PC-9 (cell line): ENCODE results near the gene FARS2. TPM values are rescaled to one million over a fixed set of nuclear protein-coding genes. Genes with fewer than 3 reads are reported as not detected.

Experiments
- BruUV-seq: library from RNA; stranded (reverse); fragments of 400-500 nt; replicated peaks from 2 replicates; lab custom pipeline; 2021; lab: Mats Ljungman, UMichigan
- CTCF ChIA-PET: fragments of 300-600 bp; sonication (Branson Sonifier 250); formaldehyde crosslinking; loops from one replicate; lab custom pipeline; 2022; ENCODE audit warnings: antibody characterized with exemption; lab: Charles Lee
- POLR2A ChIA-PET: fragments of 300-600 bp; sonication (Branson Sonifier 250); formaldehyde crosslinking; loops from one replicate; lab custom pipeline; 2022; ENCODE audit warnings: antibody characterized with exemption; ENCODE audit not compliant: unreplicated experiment; lab: Charles Lee
- DNase-seq, 2 experiments: peaks; one replicate each; pipeline versions ENCODE4 v3.0.0 to v3.0.0-alpha.2; 2015 to 2022; ENCODE audit warnings: mixed read lengths in 1 of 2
- H2AFZ ChIP-seq: fragments of 200-600 bp; sonication (generic); 2 replicates; pipeline ENCODE4 v1.8.1; 2017; ENCODE audit warnings: antibody characterized with exemption
- H3F3A ChIP-seq: fragments of 200-600 bp; sonication (generic); 2 replicates; pipeline ENCODE4 v1.8.1; 2017; ENCODE audit warnings: antibody characterized with exemption, mild to moderate bottlenecking, low read depth; ENCODE audit not compliant: insufficient read depth
- H3K27ac ChIP-seq: fragments of 200-600 bp; sonication (generic); 2 replicates; pipeline ENCODE4 v1.6.1; 2016; ENCODE audit warnings: mixed run types
- H3K27me3 ChIP-seq: fragments of 200-600 bp; sonication (generic); 2 replicates; pipeline ENCODE4 v1.6.1; 2016; ENCODE audit warnings: low read depth, mixed run types; ENCODE audit not compliant: insufficient read depth
- H3K36me3 ChIP-seq: fragments of 200-600 bp; sonication (generic); 2 replicates; pipeline ENCODE4 v1.6.1; 2016; ENCODE audit warnings: low read depth, mixed run types
- H3K4me1 ChIP-seq: fragments of 200-600 bp; sonication (generic); replicated peaks from 2 replicates; pipeline ENCODE4 v1.6.1; 2016; ENCODE audit warnings: mixed run types; ENCODE audit not compliant: insufficient read depth
- H3K4me2 ChIP-seq: fragments of 200-600 bp; sonication (generic); 2 replicates; pipeline ENCODE4 v1.6.1; 2017; ENCODE audit warnings: mixed run types
- H3K4me3 ChIP-seq: fragments of 200-600 bp; sonication (generic); 2 replicates; pipeline ENCODE4 v1.6.1; 2016; ENCODE audit warnings: mixed run types
- H3K79me2 ChIP-seq: fragments of 200-600 bp; sonication (generic); 2 replicates; pipeline ENCODE4 v1.6.1; 2017; ENCODE audit warnings: low read depth, mixed run types
- H3K9me2 ChIP-seq: fragments of 200-600 bp; sonication (generic); 2 replicates; pipeline ENCODE4 v1.8.1; 2017; ENCODE audit warnings: mild to moderate bottlenecking; ENCODE audit not compliant: insufficient read depth
- H3K9me3 ChIP-seq: fragments of 200-600 bp; sonication (generic); 2 replicates; pipeline ENCODE4 v1.8.1; 2016; ENCODE audit warnings: low read depth; ENCODE audit not compliant: insufficient read depth
- H4K20me1 ChIP-seq: fragments of 200-600 bp; sonication (generic); 2 replicates; pipeline ENCODE4 v1.8.1; 2017; ENCODE audit not compliant: insufficient read depth
- EZH2 ChIP-seq: fragments of 200-600 bp; sonication (generic); IDR thresholded peaks from 2 replicates; pipeline ENCODE4 v1.8.0; 2017; ENCODE audit warnings: antibody characterized with exemption, low read depth
- intact Hi-C: fragments of 100-400 bp; cut with micrococcal nuclease; formaldehyde crosslinking; loops from one replicate; pipeline ENCODE4 v1.10.0; 2022; ENCODE audit not compliant: unreplicated experiment
- total RNA-seq: library from RNA; stranded (reverse); gene quantifications from 2 replicates; pipeline ENCODE4 v1.2.3, GENCODE V29; 2021
- TF ChIP-seq, protein P1 (sequence below): fragments of 200-600 bp; sonication (generic); conservative IDR thresholded peaks from 2 replicates; pipeline ENCODE4 v1.6.1; 2017; ENCODE audit warnings: mixed run types, antibody characterized with exemption, mild to moderate bottlenecking, moderate library complexity

The FARS2 gene
- total RNA-seq, 1 experiment from 2014 or later: 26.7 TPM

DNA sequence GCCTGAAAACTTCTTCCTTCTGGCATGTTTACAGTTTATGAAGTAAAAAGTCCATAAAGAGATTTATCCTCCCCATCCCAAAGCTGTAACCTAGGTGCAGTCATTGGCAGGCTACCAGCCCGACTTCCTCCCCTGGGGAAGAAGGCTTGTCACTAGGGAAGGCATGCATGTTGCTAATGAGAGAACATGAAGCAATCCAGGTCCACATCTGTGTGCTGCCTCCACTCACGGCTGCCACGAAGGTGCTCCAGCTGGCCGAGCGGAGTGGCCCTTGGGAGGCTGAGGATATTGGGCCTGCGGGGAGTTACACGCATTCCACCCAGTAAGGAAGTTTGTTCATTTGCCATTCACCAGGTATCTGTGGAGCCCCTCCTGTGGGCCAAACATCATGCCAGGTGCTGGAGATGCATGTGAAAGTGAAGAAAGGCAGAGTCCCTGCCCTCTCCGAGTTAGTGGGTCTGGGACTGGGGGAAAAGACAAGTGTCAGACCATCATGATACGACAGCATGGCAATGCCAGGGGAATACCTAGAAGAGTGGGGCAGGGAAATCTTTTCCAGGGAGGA, 488.4 kb downstream of the FARS2 start:
- TF ChIP-seq, protein P1, sequence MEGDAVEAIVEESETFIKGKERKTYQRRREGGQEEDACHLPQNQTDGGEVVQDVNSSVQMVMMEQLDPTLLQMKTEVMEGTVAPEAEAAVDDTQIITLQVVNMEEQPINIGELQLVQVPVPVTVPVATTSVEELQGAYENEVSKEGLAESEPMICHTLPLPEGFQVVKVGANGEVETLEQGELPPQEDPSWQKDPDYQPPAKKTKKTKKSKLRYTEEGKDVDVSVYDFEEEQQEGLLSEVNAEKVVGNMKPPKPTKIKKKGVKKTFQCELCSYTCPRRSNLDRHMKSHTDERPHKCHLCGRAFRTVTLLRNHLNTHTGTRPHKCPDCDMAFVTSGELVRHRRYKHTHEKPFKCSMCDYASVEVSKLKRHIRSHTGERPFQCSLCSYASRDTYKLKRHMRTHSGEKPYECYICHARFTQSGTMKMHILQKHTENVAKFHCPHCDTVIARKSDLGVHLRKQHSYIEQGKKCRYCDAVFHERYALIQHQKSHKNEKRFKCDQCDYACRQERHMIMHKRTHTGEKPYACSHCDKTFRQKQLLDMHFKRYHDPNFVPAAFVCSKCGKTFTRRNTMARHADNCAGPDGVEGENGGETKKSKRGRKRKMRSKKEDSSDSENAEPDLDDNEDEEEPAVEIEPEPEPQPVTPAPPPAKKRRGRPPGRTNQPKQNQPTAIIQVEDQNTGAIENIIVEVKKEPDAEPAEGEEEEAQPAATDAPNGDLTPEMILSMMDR: no peak
- TF ChIP-seq EZH2: no peak
- intact Hi-C loops: no loop called here
- POLR2A ChIA-PET: no interaction called here
- Histone ChIP-seq H3K4me3 (no peak overlapping the region), H3K9me2 (no peaks in the 10 kb centered on the region), H2AFZ (no peak overlapping the region), H3K36me3 (no peaks in the 10 kb centered on the region), H3K27ac (no peak overlapping the region), H3F3A (no peaks in the 10 kb centered on the region), H3K4me2 (no peak overlapping the region), H3K79me2 (no peaks in the 10 kb centered on the region), H3K27me3 (no peaks in the 10 kb centered on the region), H3K9me3 (no peaks in the 10 kb centered on the region), H4K20me1 (no peaks in the 10 kb centered on the region), H3K4me1 (no peaks in the 10 kb centered on the region)
- CTCF ChIA-PET: no interaction called here
- DNase-seq: no peak
- BruUV-seq: no TSS peak

DNA sequence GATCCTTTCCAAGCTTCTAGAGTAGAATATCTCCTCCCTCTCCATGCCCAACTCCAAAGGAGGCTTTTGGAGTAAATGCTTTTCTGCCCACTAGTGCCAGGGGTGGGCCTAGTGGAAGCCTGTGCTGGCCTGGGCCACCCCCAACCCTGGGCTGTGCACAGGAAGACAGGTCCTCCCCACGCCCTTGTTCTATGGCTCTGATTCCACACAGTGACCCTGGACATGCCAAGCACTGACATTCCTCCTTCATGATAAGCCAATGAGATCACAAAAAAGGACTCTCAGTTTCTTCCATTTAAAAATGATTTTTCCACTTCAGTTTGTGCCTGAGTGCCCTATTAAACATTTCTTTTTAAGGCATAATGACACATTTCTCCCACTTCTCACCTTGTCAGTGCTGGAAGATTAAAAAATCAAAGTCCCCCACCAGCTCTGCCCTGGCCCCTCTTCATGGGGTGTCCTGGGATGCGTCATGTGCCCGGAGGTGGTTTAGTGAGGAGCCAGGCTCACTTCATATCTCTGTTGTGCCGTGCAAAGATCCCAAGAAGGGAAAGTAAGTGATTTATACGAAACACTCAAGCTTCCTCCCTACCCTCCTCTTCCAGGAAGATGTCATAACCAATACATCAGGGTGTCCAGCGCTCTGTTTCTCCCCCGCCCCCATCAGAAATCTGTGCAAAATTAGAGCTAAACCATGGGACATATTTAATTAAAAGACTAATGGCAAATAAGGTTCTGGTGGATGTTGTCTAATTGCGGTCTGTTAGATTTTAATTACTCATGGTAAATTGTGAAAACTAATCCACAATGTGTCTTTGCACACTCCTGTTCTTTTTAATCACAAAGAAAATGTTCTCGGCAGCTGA, 490.4 kb downstream of the FARS2 start:
- no peaks in the 10 kb centered on the region for H3F3A ChIP-seq
- no peak overlapping the region for H2AFZ ChIP-seq
- no peak for DNase-seq
- ChIA-PET POLR2A (no interaction called here), CTCF (interaction anchor here (0.8 kb wide), 1 partner anchor 17 kb away, joined by 3 read pairs; no protein-coding TSS in a partner anchor)
- no peak overlapping the region for H3K27ac ChIP-seq
- H3K79me2 ChIP-seq: no peaks in the 10 kb centered on the region
- no peak overlapping the region for H3K4me3 ChIP-seq
- no peak overlapping the region for H3K4me2 ChIP-seq
- H3K36me3 ChIP-seq: no peaks in the 10 kb centered on the region
- H3K4me1 ChIP-seq: no peaks in the 10 kb centered on the region
- no peak for TF ChIP-seq EZH2
- TF ChIP-seq, protein P1: no peak
- BruUV-seq: no TSS peak
- no peaks in the 10 kb centered on the region for H3K9me2 ChIP-seq
- intact Hi-C loops: no loop called here
- H3K9me3 ChIP-seq: no peaks in the 10 kb centered on the region
- H3K27me3 ChIP-seq: no peaks in the 10 kb centered on the region
- H4K20me1 ChIP-seq: no peaks in the 10 kb centered on the region

DNA sequence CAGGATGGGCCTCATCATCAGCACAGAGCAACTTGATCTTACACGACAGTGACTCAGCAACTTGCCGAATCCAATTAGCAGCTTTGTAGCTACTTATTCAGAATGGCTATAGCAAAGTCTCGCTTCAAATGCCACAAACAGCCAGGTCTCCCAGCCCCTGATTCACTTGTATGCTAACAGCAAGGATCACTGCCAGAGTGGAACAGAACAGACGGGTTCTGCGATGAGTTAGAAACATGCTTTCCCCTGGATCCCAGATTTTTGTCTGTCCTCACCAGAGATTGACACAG, 491.0 kb downstream of the FARS2 start:
- Histone ChIP-seq H3K9me2 (no peaks in the 10 kb centered on the region), H3K9me3 (no peaks in the 10 kb centered on the region), H3K4me2 (no peak overlapping the region), H2AFZ (no peak overlapping the region), H3K36me3 (no peaks in the 10 kb centered on the region), H3K27me3 (no peaks in the 10 kb centered on the region), H3K4me1 (no peaks in the 10 kb centered on the region), H3K79me2 (no peaks in the 10 kb centered on the region), H3F3A (no peaks in the 10 kb centered on the region), H3K27ac (no peak overlapping the region), H4K20me1 (no peaks in the 10 kb centered on the region), H3K4me3 (no peak overlapping the region)
- TF ChIP-seq, protein P1: no peak
- TF ChIP-seq EZH2: no peak
- POLR2A ChIA-PET: interaction anchor here (0.6 kb wide), 1 partner anchor 1617 kb away, joined by 6 read pairs; the partner anchor contains the start of gene ECI2
- DNase-seq: no peak
- intact Hi-C loops: no loop called here
- no TSS peak for BruUV-seq
- CTCF ChIA-PET: interaction anchor here (0.8 kb wide), 1 partner anchor 17 kb away, joined by 3 read pairs; no protein-coding TSS in a partner anchor
